Left lung (tissue), 10 donors: ENCODE data around the gene PSMG2. TPM values are rescaled to one million over a fixed set of nuclear protein-coding genes. Genes with fewer than 3 reads are reported as not detected.

Source experiments
- ATAC-seq: fragments of 200-7000 bp; cut with Tn5 transposase; one replicate; pipeline ENCODE4 v1.9.1; 2020; ENCODE audit warnings: moderate library complexity
- DNase-seq, 4 donors: peaks; one replicate each; pipeline ENCODE4 v3.0.0-alpha.2; 2013 to 2020
- H3K27ac ChIP-seq, 2 donors: fragments of 200-600 bp; sonication (generic) in 1 of 2; one replicate each; pipeline versions ENCODE4 v1.5.0 to v1.8.0; 2020 to 2021
- H3K27me3 ChIP-seq, 2 donors: fragments of 200-600 bp; sonication (generic) in 1 of 2; one replicate each; pipeline versions ENCODE4 v1.5.0 to v1.8.0; 2020 to 2021
- H3K36me3 ChIP-seq, 2 donors: fragments of 200-600 bp; sonication (generic) in 1 of 2; one replicate each; pipeline versions ENCODE4 v1.5.0 to v1.8.0; 2020 to 2021
- H3K4me1 ChIP-seq, 2 donors: fragments of 200-600 bp; one replicate each; pipeline ENCODE4 v1.8.0; 2021
- H3K4me3 ChIP-seq, 2 donors: fragments of 200-600 bp; sonication (generic) in 1 of 2; one replicate each; pipeline versions ENCODE4 v1.5.0 to v1.8.0; 2020 to 2021; ENCODE audit warnings: mild to moderate bottlenecking in 1 of 2
- H3K9me3 ChIP-seq, 2 donors: fragments of 200-600 bp; sonication (generic) in 1 of 2; one replicate each; pipeline versions ENCODE4 v1.5.0 to v1.8.0; 2020 to 2021
- intact Hi-C, 2 donors: fragments of 100-400 bp; cut with DNase I; formaldehyde crosslinking; loops; one replicate each; pipeline versions ENCODE4 v1.11.2 to v1.14.2; 2022
- polyA plus RNA-seq, 6 donors: library from polyadenylated mRNA; unstranded; fragments of 120-200 nt; gene quantifications; one replicate each; pipeline ENCODE4 v1.2.1, GENCODE V29; 2013; ENCODE audit not compliant: insufficient read length in 6 of 6
- total RNA-seq, 2 donors: library from RNA; stranded (reverse); fragmentation: NEBNext Ultra II Directional; extraction: Animal tissue kit (Norgen Biotek cat#: 25700); gene quantifications; one replicate each; pipeline ENCODE4 v1.2.1, GENCODE V29; 2021
- TF ChIP-seq, protein P1 (sequence below), 2 donors: fragments of 200-600 bp; sonication (generic) in 1 of 2; IDR thresholded peaks; one replicate each; pipeline versions ENCODE4 v1.5.0 to v1.8.0; 2021; ENCODE audit warnings: antibody characterized with exemption in 2 of 2
- donor health status: DM: no; HTN: yes; CAD: no.
- donor health status: DM: no; HTN: no; CAD: no.

Gene PSMG2
- total and polyA plus RNA-seq, 8 donors = 63.0 to 78.2 (median 71.4) TPM

- TF ChIP-seq, protein P1, sequence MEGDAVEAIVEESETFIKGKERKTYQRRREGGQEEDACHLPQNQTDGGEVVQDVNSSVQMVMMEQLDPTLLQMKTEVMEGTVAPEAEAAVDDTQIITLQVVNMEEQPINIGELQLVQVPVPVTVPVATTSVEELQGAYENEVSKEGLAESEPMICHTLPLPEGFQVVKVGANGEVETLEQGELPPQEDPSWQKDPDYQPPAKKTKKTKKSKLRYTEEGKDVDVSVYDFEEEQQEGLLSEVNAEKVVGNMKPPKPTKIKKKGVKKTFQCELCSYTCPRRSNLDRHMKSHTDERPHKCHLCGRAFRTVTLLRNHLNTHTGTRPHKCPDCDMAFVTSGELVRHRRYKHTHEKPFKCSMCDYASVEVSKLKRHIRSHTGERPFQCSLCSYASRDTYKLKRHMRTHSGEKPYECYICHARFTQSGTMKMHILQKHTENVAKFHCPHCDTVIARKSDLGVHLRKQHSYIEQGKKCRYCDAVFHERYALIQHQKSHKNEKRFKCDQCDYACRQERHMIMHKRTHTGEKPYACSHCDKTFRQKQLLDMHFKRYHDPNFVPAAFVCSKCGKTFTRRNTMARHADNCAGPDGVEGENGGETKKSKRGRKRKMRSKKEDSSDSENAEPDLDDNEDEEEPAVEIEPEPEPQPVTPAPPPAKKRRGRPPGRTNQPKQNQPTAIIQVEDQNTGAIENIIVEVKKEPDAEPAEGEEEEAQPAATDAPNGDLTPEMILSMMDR (IDR thresholded peaks at IDR 0.05) = no peak
- Histone ChIP-seq H3K4me1 (no peaks in the 10 kb centered on the region), H3K4me3 (no peak overlapping the region), H3K27ac (no peak overlapping the region), H3K9me3 (no peaks in the 10 kb centered on the region), H3K27me3 (no peaks in the 10 kb centered on the region), H3K36me3 (no peaks in the 10 kb centered on the region)
- DNase-seq = no peak
- intact Hi-C loops = no loop called here
- ATAC-seq = no peak
Measured at GRCh38 chr18:12769136-12769535, 66.3 kb downstream of the PSMG2 start.

GRCh38 chr18:12769644-12770440 is 67.0 kb downstream of the PSMG2 start:
- TF ChIP-seq, protein P1 (IDR thresholded peaks at IDR 0.05) = no peak
- no peak overlapping the region for H3K4me3 ChIP-seq
- no peak overlapping the region for H3K27ac ChIP-seq
- no peaks in the 10 kb centered on the region for H3K4me1 ChIP-seq
- no peaks in the 10 kb centered on the region for H3K36me3 ChIP-seq
- no peak for ATAC-seq
- H3K9me3 ChIP-seq = no peaks in the 10 kb centered on the region
- DNase-seq = no peak
- intact Hi-C loops = no loop called here
- no peaks in the 10 kb centered on the region for H3K27me3 ChIP-seq

DNA sequence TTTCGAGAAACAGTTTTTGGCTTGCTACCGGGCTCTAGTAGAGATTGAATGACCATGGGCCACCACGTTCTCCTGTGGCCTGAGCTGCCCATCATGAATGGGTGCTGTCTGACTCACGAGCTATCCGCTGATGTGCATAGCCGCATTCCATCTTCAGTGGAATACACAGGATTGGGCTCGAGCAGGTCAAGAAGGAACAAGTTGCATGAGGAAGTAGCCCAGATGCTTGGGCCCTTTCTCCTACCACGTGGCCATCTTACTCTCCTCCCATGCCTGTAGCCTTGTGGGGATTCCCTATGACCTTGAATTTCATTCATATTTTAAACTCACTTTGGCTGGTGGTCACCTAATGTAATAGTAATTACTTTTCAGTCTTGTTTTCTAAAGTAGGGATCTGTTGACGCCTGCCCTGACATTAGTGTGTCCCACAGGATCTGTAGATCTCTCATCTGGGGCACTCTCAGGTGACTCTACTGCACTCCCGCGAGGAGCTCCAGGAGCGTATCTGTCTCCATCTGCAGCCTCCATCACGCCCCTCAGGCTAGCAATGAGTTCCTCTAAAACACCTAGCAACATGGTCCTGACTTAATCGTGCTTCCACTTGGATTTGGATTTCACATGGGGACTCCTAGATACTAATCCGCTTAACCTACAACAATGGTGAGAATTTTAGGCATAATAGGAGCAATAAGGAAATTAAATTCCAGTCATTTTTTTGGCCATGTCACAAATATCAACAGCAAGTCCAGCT is 67.8 kb downstream of the PSMG2 start:
- Histone ChIP-seq H3K27me3 (no peaks in the 10 kb centered on the region), H3K4me3 (no peak overlapping the region), H3K36me3 (no peaks in the 10 kb centered on the region), H3K4me1 (no peaks in the 10 kb centered on the region), H3K27ac (no peak overlapping the region), H3K9me3 (no peaks in the 10 kb centered on the region)
- DNase-seq (no peak), ATAC-seq (no peak)
- intact Hi-C loops = no loop called here
- TF ChIP-seq, protein P1 (IDR thresholded peaks at IDR 0.05) = no peak

DNA sequence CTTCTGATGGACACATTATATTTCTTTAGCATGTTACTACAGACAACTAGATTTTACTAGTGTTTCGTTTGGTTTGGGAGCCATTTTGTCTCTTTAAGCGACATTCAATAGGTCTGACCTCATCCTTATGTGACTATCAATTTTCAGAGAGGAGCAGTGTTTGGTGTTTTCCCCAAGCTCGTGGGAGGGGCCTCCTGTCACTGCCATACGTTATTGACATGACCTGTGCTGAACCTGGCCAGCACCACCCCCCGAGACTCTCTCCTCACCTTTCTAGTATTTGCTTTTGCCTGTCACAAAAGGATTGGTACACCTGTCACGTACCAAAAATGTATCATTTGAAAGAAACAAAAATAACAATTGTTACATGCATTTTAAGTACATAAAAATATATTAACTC is 69.3 kb downstream of the PSMG2 start:
- TF ChIP-seq, protein P1 (IDR thresholded peaks at IDR 0.05) = no peak
- H3K27ac ChIP-seq = no peak overlapping the region
- no peaks in the 10 kb centered on the region for H3K9me3 ChIP-seq
- no peak overlapping the region for H3K4me3 ChIP-seq
- intact Hi-C loops = no loop called here
- DNase-seq = no peak
- H3K4me1 ChIP-seq = no peaks in the 10 kb centered on the region
- H3K36me3 ChIP-seq = no peaks in the 10 kb centered on the region
- no peak for ATAC-seq
- H3K27me3 ChIP-seq = no peaks in the 10 kb centered on the region

GRCh38 chr18:12773369-12773768 is 70.5 kb downstream of the PSMG2 start:
- Histone ChIP-seq H3K4me3 (no peak overlapping the region), H3K27ac (no peak overlapping the region), H3K27me3 (no peaks in the 10 kb centered on the region), H3K4me1 (no peaks in the 10 kb centered on the region), H3K36me3 (no peaks in the 10 kb centered on the region), H3K9me3 (no peaks in the 10 kb centered on the region)
- ATAC-seq (no peak), DNase-seq (no peak)
- TF ChIP-seq, protein P1 (IDR thresholded peaks at IDR 0.05) = no peak
- intact Hi-C loops = no loop called here
